ENCODE results near the gene MT3. TPM values are rescaled to one million over a fixed set of nuclear protein-coding genes. Genes with fewer than 3 reads are reported as not detected.

Gene MT3
- polyA plus RNA-seq, 1 of the 3 experiments (the other 2 are of a cell fraction), result 0.43 TPM

DNA sequence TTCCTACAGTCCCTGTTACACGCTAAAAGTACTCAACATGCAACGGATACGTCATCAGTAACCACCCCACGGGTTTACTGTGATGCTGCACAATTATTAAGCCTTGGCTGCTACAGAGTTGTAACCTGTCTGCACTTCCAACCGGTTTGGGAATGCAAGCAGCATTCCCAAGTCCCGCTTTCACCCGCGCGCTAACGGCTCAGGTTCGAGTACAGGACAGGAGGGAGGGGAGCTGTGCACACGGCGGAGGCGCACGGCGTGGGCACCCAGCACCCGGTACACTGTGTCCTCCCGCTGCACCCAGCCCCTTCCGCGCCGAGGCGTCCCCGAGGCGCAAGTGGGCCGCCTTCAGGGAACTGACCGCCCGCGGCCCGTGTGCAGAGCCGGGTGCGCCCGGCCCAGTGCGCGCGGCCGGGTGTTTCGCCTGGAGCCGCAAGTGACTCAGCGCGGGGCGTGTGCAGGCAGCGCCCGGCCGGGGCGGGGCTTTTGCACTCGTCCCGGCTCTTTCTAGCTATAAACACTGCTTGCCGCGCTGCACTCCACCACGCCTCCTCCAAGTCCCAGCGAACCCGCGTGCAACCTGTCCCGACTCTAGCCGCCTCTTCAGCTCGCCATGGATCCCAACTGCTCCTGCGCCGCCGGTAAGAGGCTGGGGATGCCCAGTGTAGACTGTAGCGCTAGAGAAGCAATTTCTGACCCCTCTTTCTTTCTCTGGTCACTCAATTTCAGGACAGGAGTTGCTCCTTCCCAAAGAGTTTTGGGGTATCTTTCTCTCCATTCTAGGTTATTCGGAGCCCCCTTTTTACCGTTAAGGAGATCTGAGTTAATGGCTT, 18.9 kb downstream of the MT3 start, which contains the start of gene MT2A:
Gene MT2A (plus strand): TSS at position 542 of the 833 bp plus-strand sequence. CDS start 72 bp downstream, at position 614.
- POLR2A ChIA-PET, result no interaction called here
- Histone ChIP-seq H3F3A (replicated peaks; ENCODE audit: insufficient read depth) (peaks cover 61% of the 10 kb centered on the region), H3K27me3 (ENCODE audit: insufficient read depth) (no peaks in the 10 kb centered on the region), H3K9me3 (no peaks in the 10 kb centered on the region), H2AFZ (ENCODE audit: low read depth) (peak within 1 kb of the TSS; percentile 43; the same call in 1 of the 2 replicates), H3K9me2 (no peaks in the 10 kb centered on the region), H3K79me2 (ENCODE audit: insufficient read depth) (peaks cover 30% of the 10 kb centered on the region), H3K4me2 (peak within 1 kb of the TSS; percentile 88), H3K4me1 (ENCODE audit: control insufficient read depth in 1 of 2, insufficient read depth in 2 of 2, low read depth in 1 of 2, low read length in 1 of 2) (peaks cover 35 to 46% of the 10 kb centered on the region in 2 experiments; a peak in 3 of 4 replicates), H3K4me3 (ENCODE audit: low read depth in 2 of 2, low read length in 1 of 2) (peak within 1 kb of the TSS; percentile 72 to 94), H3K27ac (ENCODE audit: low read depth in 2 of 2, low read length in 1 of 2) (peak within 1 kb of the TSS; percentile 86 to 96), H3K9ac (peak within 1 kb of the TSS; percentile 90), H3K36me3 (replicated peaks in 1 of 2; ENCODE audit: control insufficient read depth in 1 of 2, insufficient read depth in 2 of 2, low read length in 1 of 2) (no peaks in the 10 kb centered on the region), H4K20me1 (ENCODE audit: insufficient read depth) (no peaks in the 10 kb centered on the region; the same call in 1 of the 2 replicates)
- WGBS (ENCODE audit: low lambda C conversion rate), result 27% methylated on average over 28 of the region's 62 CpGs
- CTCF ChIA-PET, result interaction anchor here (0.6 to 8.2 kb wide), 4 partner anchors 8 to 181 kb away, joined by 3 to 138 read pairs (median 6); no protein-coding TSS in a partner anchor
- peak; percentile 95 for DNase-seq
- TF ChIP-seq SIN3A (IDR thresholded peaks at IDR 0.05; ENCODE audit: borderline replicate concordance, low read depth, low read length), result peak; percentile 97; the same call in 1 of the 2 replicates
- no peak for TF ChIP-seq YY1 (IDR thresholded peaks at IDR 0.05; ENCODE audit: low read depth)
- TF ChIP-seq, protein P1, sequence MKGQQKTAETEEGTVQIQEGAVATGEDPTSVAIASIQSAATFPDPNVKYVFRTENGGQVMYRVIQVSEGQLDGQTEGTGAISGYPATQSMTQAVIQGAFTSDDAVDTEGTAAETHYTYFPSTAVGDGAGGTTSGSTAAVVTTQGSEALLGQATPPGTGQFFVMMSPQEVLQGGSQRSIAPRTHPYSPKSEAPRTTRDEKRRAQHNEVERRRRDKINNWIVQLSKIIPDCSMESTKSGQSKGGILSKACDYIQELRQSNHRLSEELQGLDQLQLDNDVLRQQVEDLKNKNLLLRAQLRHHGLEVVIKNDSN (IDR thresholded peaks at IDR 0.05; ENCODE audit: borderline replicate concordance, low read depth), result no peak
- TF ChIP-seq GABPA (IDR thresholded peaks at IDR 0.05; ENCODE audit: low read depth), result no peak
- 0 out of 2 replicates have a peak, but pooled peaks have one; percentile 51 for TF ChIP-seq FOXM1 (IDR thresholded peaks at IDR 0.05; ENCODE audit: low read depth)
- TF ChIP-seq RCOR1 (IDR thresholded peaks at IDR 0.05; ENCODE audit: low read length), result peak; percentile 66
- TF ChIP-seq, protein P2, sequence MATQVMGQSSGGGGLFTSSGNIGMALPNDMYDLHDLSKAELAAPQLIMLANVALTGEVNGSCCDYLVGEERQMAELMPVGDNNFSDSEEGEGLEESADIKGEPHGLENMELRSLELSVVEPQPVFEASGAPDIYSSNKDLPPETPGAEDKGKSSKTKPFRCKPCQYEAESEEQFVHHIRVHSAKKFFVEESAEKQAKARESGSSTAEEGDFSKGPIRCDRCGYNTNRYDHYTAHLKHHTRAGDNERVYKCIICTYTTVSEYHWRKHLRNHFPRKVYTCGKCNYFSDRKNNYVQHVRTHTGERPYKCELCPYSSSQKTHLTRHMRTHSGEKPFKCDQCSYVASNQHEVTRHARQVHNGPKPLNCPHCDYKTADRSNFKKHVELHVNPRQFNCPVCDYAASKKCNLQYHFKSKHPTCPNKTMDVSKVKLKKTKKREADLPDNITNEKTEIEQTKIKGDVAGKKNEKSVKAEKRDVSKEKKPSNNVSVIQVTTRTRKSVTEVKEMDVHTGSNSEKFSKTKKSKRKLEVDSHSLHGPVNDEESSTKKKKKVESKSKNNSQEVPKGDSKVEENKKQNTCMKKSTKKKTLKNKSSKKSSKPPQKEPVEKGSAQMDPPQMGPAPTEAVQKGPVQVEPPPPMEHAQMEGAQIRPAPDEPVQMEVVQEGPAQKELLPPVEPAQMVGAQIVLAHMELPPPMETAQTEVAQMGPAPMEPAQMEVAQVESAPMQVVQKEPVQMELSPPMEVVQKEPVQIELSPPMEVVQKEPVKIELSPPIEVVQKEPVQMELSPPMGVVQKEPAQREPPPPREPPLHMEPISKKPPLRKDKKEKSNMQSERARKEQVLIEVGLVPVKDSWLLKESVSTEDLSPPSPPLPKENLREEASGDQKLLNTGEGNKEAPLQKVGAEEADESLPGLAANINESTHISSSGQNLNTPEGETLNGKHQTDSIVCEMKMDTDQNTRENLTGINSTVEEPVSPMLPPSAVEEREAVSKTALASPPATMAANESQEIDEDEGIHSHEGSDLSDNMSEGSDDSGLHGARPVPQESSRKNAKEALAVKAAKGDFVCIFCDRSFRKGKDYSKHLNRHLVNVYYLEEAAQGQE (IDR thresholded peaks at IDR 0.05; ENCODE audit: low read depth, low read length), result peak; percentile 2; the same call in 1 of the 2 replicates
- no peak; the same call in 1 of the 2 replicates for TF ChIP-seq NRF1 (IDR thresholded peaks at IDR 0.05; ENCODE audit: low read depth, low read length)
- TF ChIP-seq RFX5 (IDR thresholded peaks at IDR 0.05; ENCODE audit: low read length), result no peak
- TF ChIP-seq, protein P3, sequence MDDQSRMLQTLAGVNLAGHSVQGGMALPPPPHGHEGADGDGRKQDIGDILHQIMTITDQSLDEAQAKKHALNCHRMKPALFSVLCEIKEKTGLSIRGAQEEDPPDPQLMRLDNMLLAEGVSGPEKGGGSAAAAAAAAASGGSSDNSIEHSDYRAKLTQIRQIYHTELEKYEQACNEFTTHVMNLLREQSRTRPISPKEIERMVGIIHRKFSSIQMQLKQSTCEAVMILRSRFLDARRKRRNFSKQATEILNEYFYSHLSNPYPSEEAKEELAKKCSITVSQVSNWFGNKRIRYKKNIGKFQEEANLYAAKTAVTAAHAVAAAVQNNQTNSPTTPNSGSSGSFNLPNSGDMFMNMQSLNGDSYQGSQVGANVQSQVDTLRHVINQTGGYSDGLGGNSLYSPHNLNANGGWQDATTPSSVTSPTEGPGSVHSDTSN (IDR thresholded peaks at IDR 0.05), result peak; percentile 44; the same call in 1 of the 2 replicates
- no peak for TF ChIP-seq EZH2phosphoT487 (IDR thresholded peaks at IDR 0.05; ENCODE audit: borderline replicate concordance, low read depth)
- 0 out of 2 replicates have a peak, but pooled peaks have one; percentile 4 for TF ChIP-seq ELF1 (IDR thresholded peaks at IDR 0.05)
- TF ChIP-seq, protein P4, sequence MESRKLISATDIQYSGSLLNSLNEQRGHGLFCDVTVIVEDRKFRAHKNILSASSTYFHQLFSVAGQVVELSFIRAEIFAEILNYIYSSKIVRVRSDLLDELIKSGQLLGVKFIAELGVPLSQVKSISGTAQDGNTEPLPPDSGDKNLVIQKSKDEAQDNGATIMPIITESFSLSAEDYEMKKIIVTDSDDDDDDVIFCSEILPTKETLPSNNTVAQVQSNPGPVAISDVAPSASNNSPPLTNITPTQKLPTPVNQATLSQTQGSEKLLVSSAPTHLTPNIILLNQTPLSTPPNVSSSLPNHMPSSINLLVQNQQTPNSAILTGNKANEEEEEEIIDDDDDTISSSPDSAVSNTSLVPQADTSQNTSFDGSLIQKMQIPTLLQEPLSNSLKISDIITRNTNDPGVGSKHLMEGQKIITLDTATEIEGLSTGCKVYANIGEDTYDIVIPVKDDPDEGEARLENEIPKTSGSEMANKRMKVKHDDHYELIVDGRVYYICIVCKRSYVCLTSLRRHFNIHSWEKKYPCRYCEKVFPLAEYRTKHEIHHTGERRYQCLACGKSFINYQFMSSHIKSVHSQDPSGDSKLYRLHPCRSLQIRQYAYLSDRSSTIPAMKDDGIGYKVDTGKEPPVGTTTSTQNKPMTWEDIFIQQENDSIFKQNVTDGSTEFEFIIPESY (IDR thresholded peaks at IDR 0.05; ENCODE audit: borderline replicate concordance, low read depth), result no peak
- TF ChIP-seq TCF12 (IDR thresholded peaks at IDR 0.05), result peak; percentile 40; the same call in 1 of the 2 replicates
- peak; percentile 38; the same call in 1 of the 2 replicates for TF ChIP-seq NFIC (IDR thresholded peaks at IDR 0.05; ENCODE audit: borderline replicate concordance)
- 0 out of 2 replicates have a peak, but pooled peaks have one; percentile 34 for TF ChIP-seq FOXJ3 (CRISPR knock-in tag; IDR thresholded peaks at IDR 0.05)
- TF ChIP-seq, protein P5, sequence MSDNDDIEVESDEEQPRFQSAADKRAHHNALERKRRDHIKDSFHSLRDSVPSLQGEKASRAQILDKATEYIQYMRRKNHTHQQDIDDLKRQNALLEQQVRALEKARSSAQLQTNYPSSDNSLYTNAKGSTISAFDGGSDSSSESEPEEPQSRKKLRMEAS (IDR thresholded peaks at IDR 0.05; ENCODE audit: low read depth), result peak; percentile 87
- peak; percentile 60; the same call in 1 of the 2 replicates for TF ChIP-seq JUND (IDR thresholded peaks at IDR 0.05)
- peak; percentile 80; the same call in 1 of the 2 replicates for TF ChIP-seq TAF1 (IDR thresholded peaks at IDR 0.05; ENCODE audit: borderline replicate concordance, low read depth, low read length)
- TF ChIP-seq EP300 (IDR thresholded peaks at IDR 0.05; ENCODE audit: borderline replicate concordance in 1 of 2, low read depth in 1 of 2, low read length in 1 of 2), result no peak; a peak in 1 of 4 replicates
- no peak for TF ChIP-seq GATA2 (CRISPR knock-in tag; IDR thresholded peaks at IDR 0.05)
- TF ChIP-seq MXI1 (IDR thresholded peaks at IDR 0.05; ENCODE audit: low read depth, low read length), result peak; percentile 97
- TF ChIP-seq, protein P6, sequence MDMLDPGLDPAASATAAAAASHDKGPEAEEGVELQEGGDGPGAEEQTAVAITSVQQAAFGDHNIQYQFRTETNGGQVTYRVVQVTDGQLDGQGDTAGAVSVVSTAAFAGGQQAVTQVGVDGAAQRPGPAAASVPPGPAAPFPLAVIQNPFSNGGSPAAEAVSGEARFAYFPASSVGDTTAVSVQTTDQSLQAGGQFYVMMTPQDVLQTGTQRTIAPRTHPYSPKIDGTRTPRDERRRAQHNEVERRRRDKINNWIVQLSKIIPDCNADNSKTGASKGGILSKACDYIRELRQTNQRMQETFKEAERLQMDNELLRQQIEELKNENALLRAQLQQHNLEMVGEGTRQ (IDR thresholded peaks at IDR 0.05; ENCODE audit: borderline replicate concordance, low read depth, low read length), result no peak
- TF ChIP-seq POLR2AphosphoS5 (IDR thresholded peaks at IDR 0.05; ENCODE audit: low read depth, low read length), result peak; percentile 98

Measured in SK-N-SH (cell line).